Heart left ventricle (tissue), 16 donors: ENCODE data around the gene KIFAP3. TPM values are rescaled to one million over a fixed set of nuclear protein-coding genes. Genes with fewer than 3 reads are reported as not detected.

Experiments used
- ATAC-seq, 4 donors: fragments of 200-7000 bp; cut with Tn5 transposase; one replicate each; pipeline ENCODE4 v1.9.1; 2020 to 2022; ENCODE audit warnings: moderate library complexity in 4 of 4, mild to moderate bottlenecking in 3 of 4, moderate number of reproducible peaks in 1 of 4
- DNase-seq, 5 donors: peaks; one replicate each; pipeline ENCODE4 v3.0.0-alpha.2; 2020
- H3K27ac ChIP-seq, 12 donors: fragments of 200-600 bp; sonication (generic) in 4 of 12; one replicate each; pipeline versions ENCODE4 v1.5.0 to v1.8.0; 2016 to 2022; ENCODE audit warnings: mild to moderate bottlenecking in 2 of 12
- H3K27me3 ChIP-seq, 9 donors: fragments of 200-600 bp; sonication (generic) in 2 of 9; one replicate each; pipeline versions ENCODE4 v1.5.1 to v1.8.0; 2016 to 2022; ENCODE audit warnings: mild to moderate bottlenecking in 3 of 9
- H3K36me3 ChIP-seq, 9 donors: fragments of 200-600 bp; sonication (generic) in 2 of 9; one replicate each; pipeline versions ENCODE4 v1.5.0 to v1.8.0; 2018 to 2022; ENCODE audit warnings: mild to moderate bottlenecking in 2 of 9
- H3K4me1 ChIP-seq, 12 donors: fragments of 200-600 bp; sonication (generic) in 4 of 12; one replicate each; pipeline versions ENCODE4 v1.5.0 to v1.8.0; 2016 to 2022; ENCODE audit warnings: mild to moderate bottlenecking in 3 of 12
- H3K4me3 ChIP-seq, 12 donors: fragments of 200-600 bp; sonication (generic) in 4 of 12; one replicate each; pipeline versions ENCODE4 v1.5.0 to v1.8.0; 2017 to 2022; ENCODE audit warnings: mild to moderate bottlenecking in 9 of 12, moderate library complexity in 4 of 12
- H3K9me3 ChIP-seq, 12 donors: fragments of 200-600 bp; sonication (generic) in 4 of 12; one replicate each; pipeline versions ENCODE4 v1.5.0 to v1.8.0; 2016 to 2022; ENCODE audit warnings: mild to moderate bottlenecking in 1 of 12
- CTCF ChIP-seq, 12 donors: fragments of 200-600 bp; sonication (generic) in 4 of 12; IDR thresholded peaks; one replicate each; pipeline versions ENCODE4 v1.5.0 to v1.8.0; 2018 to 2022; ENCODE audit warnings: antibody characterized with exemption in 12 of 12, mild to moderate bottlenecking in 5 of 12
- POLR2A ChIP-seq, 2 donors: fragments of 450-650 bp; IDR thresholded peaks; one replicate each; pipeline ENCODE4 v1.6.1; 2017; ENCODE audit warnings: antibody characterized with exemption in 2 of 2, mild to moderate bottlenecking in 2 of 2, moderate library complexity in 2 of 2
- WGBS, 4 donors: extraction: QIAGEN DNeasy Blood & Tissue Kit in 2 of 4; methylation state at CpG; one replicate each; pipeline versions ENCODE4 v1.1.5 to v1.1.7; 2013 to 2018; 5-methylcytosine and 5-hydroxymethylcytosine counted together
- intact Hi-C, 10 donors: fragments of 100-400 bp; cut with DNase I; formaldehyde crosslinking; loops; one replicate each; pipeline versions ENCODE4 v1.11.1 to v1.14.2; 2022
- polyA plus RNA-seq, 2 donors: library from polyadenylated mRNA; stranded (reverse); fragments of 200-250 nt; gene quantifications; one replicate each; pipeline ENCODE4 v1.2.3, GENCODE V29; 2013
- total RNA-seq, 9 donors: library from RNA; depleted of rRNA in 2 of 9; stranded (reverse); fragments of >200 nt in 2 of 9; fragmentation: NEBNext Ultra II Directional in 3 of 9; extraction: Animal tissue kit (Norgen Biotek cat#: 25700) in 3 of 9; gene quantifications; one replicate each; pipeline versions ENCODE4 v1.1.0 to v1.2.4, GENCODE V29; 2016 to 2023
- donor health status: ischemic (EF 13 %, LVEDD 7.1; RV severe dilation, severe dysfunction).
- donor health status: healthy with polysubstance abuse.
- donor health status: DM: no; HTN: yes; CAD: no.
- donor health status: DM: no; HTN: no; CAD: no.
- donor health status: ischemic (EF 25% LVEDD 6.9; RV normal size, moderate dysfunction).
- donor health status: ischemic (EF 25% LVEDD 5.7; RV mildly dilated, moderate dysfunction).
- donor health status: healthy.
- donor health status: DM: yes; HTN: yes; CAD: no.
- donor health status: ischemic (EF 35%, LVEDD 5.7; RV mildly dilated, moderate dysfunction).
- donor health status: nonischemic (EF 11% LVEDD 7.7; RV severe dilation, severe dysfunction).
- donor health status: DM: yes; HTN: yes; CAD: no.
- donor health status: PGD.
- donor health status: ischemic (EF 29% LVEDD 5.4; RV normal size, mild dysfunction).
- donor health status: nonischemic (EF 23%, LVEDD 6.1; RV moderate dilation, normal function).

The KIFAP3 gene
- total and polyA plus RNA-seq, 11 donors, result 14.0 to 75.0 (median 53.5) TPM

- no peak for TF ChIP-seq CTCF (IDR thresholded peaks at IDR 0.05)
- no peak for TF ChIP-seq POLR2A (IDR thresholded peaks at IDR 0.05)
- peak in 1 of 5 donors; percentile 23 for DNase-seq
- H3K27me3 ChIP-seq, result no peaks in the 10 kb centered on the region
- H3K4me1 ChIP-seq, result peaks cover 0 to 11% (median 0%) of the 10 kb centered on the region in 12 donors
- ATAC-seq, result peak in 2 of 4 donors; percentile 26 to 48
- no peak overlapping the region for H3K27ac ChIP-seq
- intact Hi-C loops, result no loop called here
- H3K4me3 ChIP-seq, result no peak overlapping the region
- H3K36me3 ChIP-seq, result peaks cover 0 to 12% (median 5%) of the 10 kb centered on the region in 9 donors
- H3K9me3 ChIP-seq, result no peaks in the 10 kb centered on the region
- WGBS, 4 donors, result 71 to 94% (median 85%) methylated on average over 1 to 4 of the region's 4 CpGs
These were observed 129.3 kb downstream of the KIFAP3 start for GRCh38 chr1:169945181-169945580.

GRCh38 chr1:169944621-169945020 lies 129.9 kb downstream of the KIFAP3 start:
- Histone ChIP-seq H3K9me3 (no peaks in the 10 kb centered on the region), H3K36me3 (peaks cover 0 to 12% (median 5%) of the 10 kb centered on the region in 9 donors), H3K27me3 (no peaks in the 10 kb centered on the region), H3K4me3 (no peak overlapping the region), H3K27ac (no peak overlapping the region), H3K4me1 (peaks cover 0 to 11% (median 0%) of the 10 kb centered on the region in 12 donors)
- DNase-seq (no peak), ATAC-seq (peak in 1 of 4 donors; percentile 24)
- TF ChIP-seq CTCF (IDR thresholded peaks at IDR 0.05), result no peak
- TF ChIP-seq POLR2A (IDR thresholded peaks at IDR 0.05), result no peak
- WGBS, 4 donors, result 79 to 89% (median 88%) methylated on average over 3 of the region's 3 CpGs
- intact Hi-C loops, result no loop called here

- WGBS, 4 donors, result 89 to 93% (median 91%) methylated on average over 16 to 17 of the region's 17 CpGs
- Histone ChIP-seq H3K9me3 (no peaks in the 10 kb centered on the region), H3K4me1 (peaks cover 0 to 11% (median 0%) of the 10 kb centered on the region in 12 donors), H3K36me3 (peaks cover 0 to 11% (median 5%) of the 10 kb centered on the region in 9 donors), H3K27ac (no peak overlapping the region), H3K4me3 (no peak overlapping the region), H3K27me3 (no peaks in the 10 kb centered on the region)
- intact Hi-C loops, result no loop called here
- DNase-seq (peak in 1 of 5 donors; percentile 52), ATAC-seq (peak in 1 of 4 donors; percentile 38)
- no peak for TF ChIP-seq CTCF (IDR thresholded peaks at IDR 0.05)
- TF ChIP-seq POLR2A (IDR thresholded peaks at IDR 0.05), result no peak
These were observed 130.4 kb downstream of the KIFAP3 start for GRCh38 chr1:169943963-169944526.

- WGBS, 4 donors, result 80 to 90% (median 87%) methylated on average over 2 of the region's 2 CpGs
- TF ChIP-seq CTCF (IDR thresholded peaks at IDR 0.05), result no peak
- TF ChIP-seq POLR2A (IDR thresholded peaks at IDR 0.05), result no peak
- H3K4me1 ChIP-seq, result peaks cover 0 to 11% (median 0%) of the 10 kb centered on the region in 12 donors
- H3K27ac ChIP-seq, result no peak overlapping the region
- H3K4me3 ChIP-seq, result no peak overlapping the region
- ATAC-seq (no peak), DNase-seq (no peak)
- H3K36me3 ChIP-seq, result peaks cover 0 to 11% (median 5%) of the 10 kb centered on the region in 9 donors
- intact Hi-C loops, result no loop called here
- no peaks in the 10 kb centered on the region for H3K27me3 ChIP-seq
- H3K9me3 ChIP-seq, result no peaks in the 10 kb centered on the region
These were observed 132.3 kb downstream of the KIFAP3 start for GRCh38 chr1:169941982-169942830.
